HFFc6 (cell line): ENCODE data around the gene MTG1. TPM values are rescaled to one million over a fixed set of nuclear protein-coding genes. Genes with fewer than 3 reads are reported as not detected.
"Not testable (repeated sequence)": the region's sequence is repeated elsewhere in the genome, so short reads cannot be mapped to it uniquely, and the experiment has no call there.

Source experiments
- DNase-seq: peaks from one replicate; pipeline ENCODE4 v3.0.0-alpha.2; 2018
- H3K27ac Mint-ChIP-seq: 2 replicates; pipeline ENCODE4 v1.8.0; 2020; ENCODE audit warnings: mild to moderate bottlenecking, mixed read lengths
- H3K27me3 Mint-ChIP-seq: 2 replicates; pipeline ENCODE4 v1.8.0; 2021; ENCODE audit warnings: mild to moderate bottlenecking, moderate library complexity, mixed read lengths; ENCODE audit not compliant: insufficient read depth
- H3K36me3 Mint-ChIP-seq: 2 replicates; pipeline ENCODE4 v1.8.0; 2021; ENCODE audit warnings: low read depth, mixed read lengths
- H3K4me1 Mint-ChIP-seq: 2 replicates; pipeline ENCODE4 v1.8.0; 2020; ENCODE audit warnings: low read depth, mixed read lengths
- H3K4me3 Mint-ChIP-seq: 2 replicates; pipeline ENCODE4 v1.8.0; 2020; ENCODE audit warnings: mild to moderate bottlenecking, moderate library complexity, mixed read lengths
- H3K9me3 Mint-ChIP-seq: 2 replicates; pipeline ENCODE4 v1.8.0; 2020; ENCODE audit warnings: mild to moderate bottlenecking, mixed read lengths
- CTCF ChIP-seq: fragments of 200-600 bp; sonication (generic); IDR thresholded peaks from 2 replicates; pipeline ENCODE4 v1.5.0; 2021; ENCODE audit warnings: antibody characterized with exemption, mild to moderate bottlenecking
- total RNA-seq, 6 experiments: library from RNA; stranded (reverse); fragmentation: NEBNext Ultra II Directional; extraction: Animal tissue kit (Norgen Biotek cat#: 25700); gene quantifications; 2 replicates in 1 of 6; 3 replicates in 5 of 6; pipeline ENCODE4 v1.2.3, GENCODE V29; 2021

The MTG1 gene
- total RNA-seq, 6 experiments from 2014 or later: 23.7 to 33.0 (median 26.6) TPM

- TF ChIP-seq CTCF: no peak
- DNase-seq: no peak
- no peaks in the 10 kb centered on the region for H3K4me1 Mint-ChIP-seq
- H3K27ac Mint-ChIP-seq: no peak overlapping the region
- H3K36me3 Mint-ChIP-seq: no peaks in the 10 kb centered on the region; the same call in none of the 2 replicates
- H3K9me3 Mint-ChIP-seq: no peaks in the 10 kb centered on the region
- H3K27me3 Mint-ChIP-seq: no peaks in the 10 kb centered on the region
- no peak overlapping the region for H3K4me3 Mint-ChIP-seq
These were observed 12.9 kb upstream of the MTG1 start for GRCh38 chr10:133381036-133381435.

- H3K9me3 Mint-ChIP-seq: no peaks in the 10 kb centered on the region
- DNase-seq: no peak
- no peaks in the 10 kb centered on the region for H3K4me1 Mint-ChIP-seq
- H3K4me3 Mint-ChIP-seq: no peak overlapping the region
- H3K27me3 Mint-ChIP-seq: no peaks in the 10 kb centered on the region
- TF ChIP-seq CTCF: no peak
- no peak overlapping the region for H3K27ac Mint-ChIP-seq
- H3K36me3 Mint-ChIP-seq: no peaks in the 10 kb centered on the region; the same call in none of the 2 replicates
These were observed 10.4 kb upstream of the MTG1 start for GRCh38 chr10:133383551-133383950.

- Mint-ChIP-seq H3K36me3 (no peaks in the 10 kb centered on the region; the same call in none of the 2 replicates), H3K27ac (no peak overlapping the region), H3K27me3 (no peaks in the 10 kb centered on the region), H3K4me1 (no peaks in the 10 kb centered on the region), H3K4me3 (no peak overlapping the region), H3K9me3 (no peaks in the 10 kb centered on the region)
- TF ChIP-seq CTCF: no peak
- no peak for DNase-seq
These were observed 9.9 kb upstream of the MTG1 start for GRCh38 chr10:133384071-133384470.

GRCh38 chr10:133385214-133385613 is 8.7 kb upstream of the MTG1 start:
- Mint-ChIP-seq H3K27ac (no peak overlapping the region), H3K27me3 (no peaks in the 10 kb centered on the region), H3K9me3 (no peaks in the 10 kb centered on the region), H3K4me3 (no peak overlapping the region), H3K36me3 (no peaks in the 10 kb centered on the region; the same call in none of the 2 replicates), H3K4me1 (peaks cover 2% of the 10 kb centered on the region; the same call in 1 of the 2 replicates)
- DNase-seq: no peak
- TF ChIP-seq CTCF: no peak

GRCh38 chr10:133386951-133387350 is 7.0 kb upstream of the MTG1 start:
- DNase-seq, H3K27ac Mint-ChIP-seq, H3K9me3 Mint-ChIP-seq, H3K4me3 Mint-ChIP-seq, H3K27me3 Mint-ChIP-seq, H3K36me3 Mint-ChIP-seq: not testable (repeated sequence)
- H3K4me1 Mint-ChIP-seq: peaks cover 10% of the 10 kb centered on the region; the same call in 1 of the 2 replicates

GRCh38 chr10:133388236-133388972 is 5.6 kb upstream of the MTG1 start:
- H3K27ac Mint-ChIP-seq: no peak overlapping the region
- H3K9me3 Mint-ChIP-seq: no peaks in the 10 kb centered on the region
- H3K4me3 Mint-ChIP-seq: no peak overlapping the region
- no peak for TF ChIP-seq CTCF
- no peak for DNase-seq
- H3K27me3 Mint-ChIP-seq: no peaks in the 10 kb centered on the region
- H3K36me3 Mint-ChIP-seq: no peaks in the 10 kb centered on the region; the same call in none of the 2 replicates
- H3K4me1 Mint-ChIP-seq: peaks cover 10% of the 10 kb centered on the region; the same call in 1 of the 2 replicates
